Smooth muscle cell (in vitro differentiated cells): Measurements from ENCODE around the gene TRIM62. TPM values are rescaled to one million over a fixed set of nuclear protein-coding genes. Genes with fewer than 3 reads are reported as not detected.

ENCODE experiments used
- DNase-seq: peaks from one replicate; lab custom pipeline; 2025; ENCODE audit not compliant: unreplicated experiment; lab: John Stamatoyannopoulos, UW
- H2AFZ ChIP-seq: fragments of 200-600 bp; sonication (generic); 2 replicates; pipeline ENCODE4 v1.6.0; 2016; ENCODE audit warnings: antibody characterized with exemption, low read depth, mild to moderate bottlenecking
- H3F3A ChIP-seq: fragments of 200-600 bp; sonication (generic); 2 replicates; pipeline ENCODE4 v1.6.0; 2017; ENCODE audit warnings: antibody characterized with exemption, low read depth
- H3K27ac ChIP-seq: fragments of 200-600 bp; sonication (generic); 2 replicates; pipeline ENCODE4 v1.5.1; 2016; ENCODE audit warnings: low read depth, mild to moderate bottlenecking
- H3K27me3 ChIP-seq: fragments of 200-600 bp; sonication (generic); 2 replicates; pipeline ENCODE4 v1.6.1; 2016; ENCODE audit warnings: low read depth, mild to moderate bottlenecking
- H3K36me3 ChIP-seq: fragments of 200-600 bp; sonication (generic); 2 replicates; pipeline ENCODE4 v1.5.1; 2016; ENCODE audit warnings: low read depth
- H3K4me1 ChIP-seq: fragments of 200-600 bp; sonication (generic); 2 replicates; pipeline ENCODE4 v1.5.1; 2016; ENCODE audit warnings: low read depth
- H3K4me2 ChIP-seq: fragments of 200-600 bp; sonication (generic); 2 replicates; pipeline ENCODE4 v1.6.0; 2016; ENCODE audit warnings: mild to moderate bottlenecking
- H3K4me3 ChIP-seq: fragments of 200-600 bp; sonication (generic); 2 replicates; pipeline ENCODE4 v1.5.1; 2016; ENCODE audit warnings: mild to moderate bottlenecking
- H3K79me2 ChIP-seq: fragments of 200-600 bp; sonication (generic); 2 replicates; pipeline ENCODE4 v1.6.0; 2016; ENCODE audit warnings: low read depth, mild to moderate bottlenecking
- H3K9ac ChIP-seq: fragments of 200-600 bp; sonication (generic); 2 replicates; pipeline ENCODE4 v1.6.0; 2016; ENCODE audit warnings: low read depth
- H3K9me3 ChIP-seq: fragments of 200-600 bp; sonication (generic); replicated peaks from 2 replicates; pipeline ENCODE4 v1.5.1; 2016; ENCODE audit warnings: low read depth
- H4K20me1 ChIP-seq: fragments of 200-600 bp; sonication (generic); 2 replicates; pipeline ENCODE4 v1.6.0; 2016; ENCODE audit warnings: low read depth
- WGBS: methylation state at CpG from one replicate; pipeline ENCODE4 v1.1.7; 2016; ENCODE audit warnings: low lambda C conversion rate; 5-methylcytosine and 5-hydroxymethylcytosine counted together
- polyA plus RNA-seq: library from polyadenylated mRNA; unstranded; fragments of >200 nt; fragmentation: Nextera tagmentation; extraction: Ambion mirVana; gene quantifications from 2 replicates; pipeline ENCODE4 v1.2.1, GENCODE V29; 2016
- total RNA-seq: library from RNA; depleted of rRNA; stranded (reverse); fragments of >200 nt; gene quantifications from 2 replicates; pipeline ENCODE4 v1.2.3, GENCODE V29; 2014
- TF ChIP-seq, protein P1 (sequence below): fragments of 200-600 bp; sonication (generic); IDR thresholded peaks from 2 replicates; pipeline ENCODE4 v1.5.1; 2017; ENCODE audit warnings: borderline replicate concordance, mild to moderate bottlenecking, antibody characterized with exemption; ENCODE audit not compliant: insufficient read depth, poor library complexity, severe bottlenecking

Gene TRIM62
- total and polyA plus RNA-seq, 2 experiments from 2014 or later: 1.3 to 3.9 TPM

DNA sequence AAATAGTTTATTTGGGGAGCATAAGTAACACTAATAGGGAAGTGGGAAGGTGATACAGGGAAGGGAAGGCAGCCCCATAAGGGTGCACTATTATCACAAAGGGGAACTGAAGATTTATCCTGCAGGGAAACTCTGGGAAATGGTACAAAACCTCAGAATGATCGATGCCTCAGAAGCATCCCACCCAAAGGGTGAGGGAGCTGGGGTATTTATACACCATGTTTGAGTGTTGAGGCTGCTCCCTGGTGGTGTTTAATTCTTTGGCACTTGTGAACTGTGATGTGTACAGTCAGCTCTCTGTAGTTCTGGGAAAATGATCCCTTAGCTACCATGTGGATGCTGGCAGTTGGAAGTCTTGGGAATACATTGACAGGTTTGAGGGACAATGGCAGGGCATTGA, 5.1 kb upstream of the TRIM62 start:
- H3K4me3 ChIP-seq: no peak overlapping the region
- peaks cover 5% of the 10 kb centered on the region for H3K4me1 ChIP-seq
- H3K9me3 ChIP-seq: no peaks in the 10 kb centered on the region
- no peaks in the 10 kb centered on the region for H3K27me3 ChIP-seq
- no peak overlapping the region for H3K27ac ChIP-seq
- no peaks in the 10 kb centered on the region for H3K36me3 ChIP-seq
- WGBS: 94% methylated on average over 1 of the region's 1 CpG
- no peaks in the 10 kb centered on the region for H4K20me1 ChIP-seq
- no peak overlapping the region for H2AFZ ChIP-seq
- no peak for DNase-seq
- H3K4me2 ChIP-seq: no peak overlapping the region
- TF ChIP-seq, protein P1, sequence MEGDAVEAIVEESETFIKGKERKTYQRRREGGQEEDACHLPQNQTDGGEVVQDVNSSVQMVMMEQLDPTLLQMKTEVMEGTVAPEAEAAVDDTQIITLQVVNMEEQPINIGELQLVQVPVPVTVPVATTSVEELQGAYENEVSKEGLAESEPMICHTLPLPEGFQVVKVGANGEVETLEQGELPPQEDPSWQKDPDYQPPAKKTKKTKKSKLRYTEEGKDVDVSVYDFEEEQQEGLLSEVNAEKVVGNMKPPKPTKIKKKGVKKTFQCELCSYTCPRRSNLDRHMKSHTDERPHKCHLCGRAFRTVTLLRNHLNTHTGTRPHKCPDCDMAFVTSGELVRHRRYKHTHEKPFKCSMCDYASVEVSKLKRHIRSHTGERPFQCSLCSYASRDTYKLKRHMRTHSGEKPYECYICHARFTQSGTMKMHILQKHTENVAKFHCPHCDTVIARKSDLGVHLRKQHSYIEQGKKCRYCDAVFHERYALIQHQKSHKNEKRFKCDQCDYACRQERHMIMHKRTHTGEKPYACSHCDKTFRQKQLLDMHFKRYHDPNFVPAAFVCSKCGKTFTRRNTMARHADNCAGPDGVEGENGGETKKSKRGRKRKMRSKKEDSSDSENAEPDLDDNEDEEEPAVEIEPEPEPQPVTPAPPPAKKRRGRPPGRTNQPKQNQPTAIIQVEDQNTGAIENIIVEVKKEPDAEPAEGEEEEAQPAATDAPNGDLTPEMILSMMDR: no peak
- no peaks in the 10 kb centered on the region for H3K79me2 ChIP-seq
- no peaks in the 10 kb centered on the region for H3F3A ChIP-seq
- H3K9ac ChIP-seq: no peak overlapping the region

DNA sequence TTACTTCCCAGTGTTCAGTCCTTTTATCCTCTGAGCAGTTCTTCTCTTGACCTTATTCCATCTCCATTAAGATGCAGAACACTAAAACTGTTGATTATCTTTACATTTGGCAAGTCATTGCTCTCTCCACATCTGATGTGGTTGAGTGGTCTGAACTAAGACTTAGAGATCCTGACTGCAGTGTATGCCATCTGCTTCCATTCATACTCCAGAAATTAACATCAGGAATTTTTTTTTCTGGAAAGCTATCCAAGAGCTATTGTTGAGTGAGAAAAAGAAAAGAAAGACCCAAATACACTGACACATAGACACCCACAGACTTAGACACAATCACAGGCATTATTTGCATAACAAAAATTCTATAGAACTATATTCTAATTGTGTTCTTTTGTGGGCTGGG, 3.7 kb upstream of the TRIM62 start:
- Histone ChIP-seq H3K79me2 (no peaks in the 10 kb centered on the region), H2AFZ (no peak overlapping the region), H3F3A (no peaks in the 10 kb centered on the region), H3K9ac (no peak overlapping the region), H3K36me3 (no peaks in the 10 kb centered on the region), H3K9me3 (no peaks in the 10 kb centered on the region), H3K4me2 (no peak overlapping the region), H3K27ac (no peak overlapping the region), H3K4me3 (no peak overlapping the region), H3K27me3 (no peaks in the 10 kb centered on the region), H4K20me1 (no peaks in the 10 kb centered on the region), H3K4me1 (peaks cover 5% of the 10 kb centered on the region)
- TF ChIP-seq, protein P1: no peak
- no peak for DNase-seq

DNA sequence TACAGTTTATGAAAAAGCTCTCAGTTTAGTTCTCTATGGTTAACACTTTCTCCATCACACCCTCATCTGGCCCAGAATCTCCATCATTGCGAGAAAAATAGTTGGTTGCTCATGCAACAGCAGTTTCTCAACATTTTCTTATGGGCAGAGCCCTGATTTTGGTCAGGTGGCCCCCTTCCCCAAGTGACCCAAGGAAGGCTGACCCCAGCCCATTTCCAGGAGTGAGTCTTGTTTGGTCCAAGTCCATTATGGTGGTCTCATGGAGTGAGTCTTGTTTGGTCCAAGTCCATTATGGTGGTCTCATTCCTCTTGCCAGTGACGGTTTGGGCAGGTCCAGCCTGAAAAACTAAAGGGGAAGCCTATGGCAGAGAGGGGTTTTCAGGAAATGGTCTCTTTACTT, 1.5 kb upstream of the TRIM62 start:
- DNase-seq: no peak
- TF ChIP-seq, protein P1: no peak
- Histone ChIP-seq H3K36me3 (no peaks in the 10 kb centered on the region), H3K9me3 (no peaks in the 10 kb centered on the region), H3K9ac (no peak overlapping the region), H3K27me3 (no peaks in the 10 kb centered on the region), H2AFZ (no peak overlapping the region), H3K4me2 (no peak overlapping the region), H3K27ac (no peak overlapping the region), H3K4me3 (no peak overlapping the region), H3K4me1 (peaks cover 5% of the 10 kb centered on the region), H4K20me1 (no peaks in the 10 kb centered on the region), H3K79me2 (no peaks in the 10 kb centered on the region), H3F3A (no peaks in the 10 kb centered on the region)
- WGBS: 85% methylated on average over 2 of the region's 2 CpGs

DNA sequence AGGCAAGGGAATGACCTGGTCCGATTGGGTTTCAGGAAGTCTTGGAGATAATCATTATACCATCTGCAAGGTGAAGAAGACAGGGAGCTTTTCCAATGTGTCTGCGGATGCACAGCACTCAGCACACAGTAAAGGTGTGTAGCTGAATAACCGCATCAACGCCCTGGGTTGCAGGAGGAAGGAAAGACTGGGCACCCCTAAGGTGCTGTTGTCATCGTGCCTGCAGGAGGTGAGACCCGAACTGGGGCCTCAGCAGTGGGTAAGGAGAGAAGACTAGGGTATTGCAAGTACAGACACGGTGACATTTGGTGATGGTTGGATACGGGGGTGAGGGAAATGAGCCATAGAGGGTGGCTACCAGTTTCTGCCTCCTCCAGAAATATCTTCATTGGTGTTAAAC, 1.1 kb upstream of the TRIM62 start:
- no peaks in the 10 kb centered on the region for H3F3A ChIP-seq
- 83% methylated on average over 8 of the region's 8 CpGs for WGBS
- H3K4me2 ChIP-seq: no peak overlapping the region
- no peak overlapping the region for H3K27ac ChIP-seq
- no peak for DNase-seq
- no peak overlapping the region for H3K9ac ChIP-seq
- TF ChIP-seq, protein P1: no peak
- no peaks in the 10 kb centered on the region for H3K79me2 ChIP-seq
- H2AFZ ChIP-seq: no peak overlapping the region
- no peaks in the 10 kb centered on the region for H3K9me3 ChIP-seq
- H3K27me3 ChIP-seq: no peaks in the 10 kb centered on the region
- H3K4me1 ChIP-seq: peaks cover 5% of the 10 kb centered on the region
- no peaks in the 10 kb centered on the region for H3K36me3 ChIP-seq
- H4K20me1 ChIP-seq: no peaks in the 10 kb centered on the region
- no peak overlapping the region for H3K4me3 ChIP-seq
